Measurements from ENCODE around the gene RHOA. TPM values are rescaled to one million over a fixed set of nuclear protein-coding genes. Genes with fewer than 3 reads are reported as not detected.

Gene RHOA
- total and polyA plus RNA-seq, 2 of the 8 experiments (the other 6 are each of a cell fraction or from before 2014, with no cell fraction given) = 176 to 397 TPM

- Histone ChIP-seq H3K4me3 (ENCODE audit: extremely low read depth in 1 of 4, insufficient read depth in 2 of 4, low read depth in 3 of 4, low read length in 4 of 4) (no peak overlapping the region), H4K91ac (replicated peaks; ENCODE audit: insufficient read length, low read length) (no peak overlapping the region), H3K18ac (ENCODE audit: extremely low read depth, low read length) (no peak overlapping the region), H2BK5ac (ENCODE audit: low read depth, low read length) (no peak overlapping the region), H3K14ac (ENCODE audit: insufficient read length) (no peak overlapping the region), H4K8ac (ENCODE audit: extremely low read depth, insufficient read depth, low read length) (no peak overlapping the region), H3K36me3 (ENCODE audit: control insufficient read depth in 2 of 4, insufficient read depth in 4 of 4, low read length in 3 of 4) (peaks cover 3 to 15% (median 7%) of the 10 kb centered on the region in 4 experiments; a peak in 5 of 8 replicates), H2AK5ac (ENCODE audit: low read depth, low read length) (no peak overlapping the region), H4K20me1 (replicated peaks in 1 of 2; ENCODE audit: control insufficient read depth in 1 of 2, insufficient read depth in 2 of 2, low read length in 2 of 2) (no peaks in the 10 kb centered on the region), H3K23me2 (ENCODE audit: low read depth, low read length) (no peaks in the 10 kb centered on the region), H3K27me3 (replicated peaks in 1 of 4; ENCODE audit: control insufficient read depth in 3 of 4, extremely low read depth in 1 of 4, insufficient read depth in 3 of 4, low read length in 3 of 4) (no peaks in the 10 kb centered on the region), H3K79me2 (ENCODE audit: control insufficient read depth in 1 of 2, insufficient read depth in 2 of 2, low read length in 2 of 2) (no peaks in the 10 kb centered on the region), H2BK12ac (ENCODE audit: low read depth, low read length) (no peak overlapping the region), H3K79me1 (ENCODE audit: low read depth, low read length) (no peaks in the 10 kb centered on the region), H2BK15ac (ENCODE audit: low read length) (no peak overlapping the region), H3K56ac (replicated peaks; ENCODE audit: insufficient read length, low read depth, low read length) (no peak overlapping the region), H2AFZ (ENCODE audit: low read length) (no peak overlapping the region), H3K27ac (ENCODE audit: low read depth, low read length) (no peak overlapping the region), H3K9me3 (ENCODE audit: insufficient read depth in 2 of 2, low read depth in 1 of 2, low read length in 1 of 2) (no peaks in the 10 kb centered on the region), H3K4me2 (ENCODE audit: insufficient read depth in 1 of 2, low read depth in 2 of 2, low read length in 2 of 2) (no peak overlapping the region), H2BK20ac (ENCODE audit: low read length) (no peak overlapping the region), H3K4ac (replicated peaks; ENCODE audit: insufficient read length, low read depth, low read length) (no peak overlapping the region), H4K5ac (ENCODE audit: insufficient read length, low read depth, low read length) (no peak overlapping the region), H2BK120ac (replicated peaks; ENCODE audit: low read depth, low read length) (no peak overlapping the region), H3K23ac (ENCODE audit: insufficient read length) (no peak overlapping the region), H3K4me1 (replicated peaks in 1 of 4; ENCODE audit: control insufficient read depth in 3 of 4, insufficient read depth in 4 of 4, low read length in 3 of 4) (no peaks in the 10 kb centered on the region), H3K9ac (replicated peaks in 1 of 4; ENCODE audit: extremely low read depth in 1 of 4, low read depth in 3 of 4, low read length in 3 of 4) (no peak overlapping the region)
- CTCF ChIA-PET (ENCODE audit: partially characterized antibody) = interaction anchor here (1.1 kb wide), 1 partner anchor 10 kb away, joined by 4 read pairs; no protein-coding TSS in a partner anchor
- no peak for DNase-seq (ENCODE audit: low read depth in 1 of 2, low spot score in 2 of 2)
- POLR2A ChIA-PET (ENCODE audit: partially characterized antibody) = interaction anchor here (0.6 kb wide), 1 partner anchor 128 kb away, joined by 3 read pairs; no protein-coding TSS in a partner anchor
- FAIRE-seq = no peak
- 97% methylated on average over 16 of the region's 16 CpGs; no CpG with 5 or more reads in 1 of the 2 experiments for WGBS, 2 experiments (ENCODE audit: extremely low coverage in 1 of 2, insufficient coverage in 1 of 2, insufficient read length in 1 of 2, insufficient replicate concordance in 2 of 2, low coverage in 1 of 2, low lambda C conversion rate in 2 of 2, missing lambda C conversion rate in 1 of 2)
- no peak for TF ChIP-seq EGR1 (IDR thresholded peaks at IDR 0.05; ENCODE audit: borderline replicate concordance, low read depth, low read length)
Measured at GRCh38 chr3:49316696-49317457, 94.9 kb downstream of the RHOA start.
